ENCODE data around the gene CYP26B1. TPM values are rescaled to one million over a fixed set of nuclear protein-coding genes. Genes with fewer than 3 reads are reported as not detected.
A peak's percentile ranks its signal among the peaks of the same experiment; 100 is the strongest.

Gene CYP26B1
- total RNA-seq, 1 experiment from 2014 or later = 1.3 TPM

DNA sequence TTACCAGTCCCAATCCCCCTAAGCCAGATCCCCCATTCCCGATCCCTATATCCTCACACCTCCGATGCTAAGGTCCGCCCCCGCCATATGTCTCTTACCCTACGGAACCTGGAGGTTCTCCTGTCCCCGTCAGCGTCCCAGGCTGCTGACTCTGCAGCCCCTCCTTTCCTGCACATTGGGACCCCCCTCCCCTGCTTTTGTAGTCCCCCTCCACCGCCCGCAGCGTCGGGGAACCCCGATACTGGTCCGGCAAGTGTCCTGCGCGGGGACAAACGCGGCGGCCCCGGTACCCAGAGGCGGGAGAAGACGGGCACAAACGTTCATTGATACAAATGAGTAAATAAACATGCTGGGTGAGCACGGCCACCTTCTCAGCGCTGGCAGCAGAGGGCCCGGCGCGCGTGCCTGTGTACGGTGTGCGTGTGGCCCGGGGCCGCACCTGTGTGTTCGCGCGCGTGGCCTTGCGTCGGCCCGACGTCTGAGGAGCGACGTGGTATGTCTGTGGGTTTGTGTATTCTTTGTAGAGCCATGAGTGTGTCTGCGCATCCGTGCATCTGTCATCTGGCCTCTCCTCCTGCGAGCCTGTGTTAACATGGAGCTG lies 2.0 kb upstream of the CYP26B1 start:
- POLR2A ChIA-PET (ENCODE audit: unreplicated experiment) = interaction anchor here (0.6 kb wide), 1 partner anchor 34 kb away, joined by 6 read pairs; no protein-coding TSS in a partner anchor
- no peaks in the 10 kb centered on the region for H3K79me2 ChIP-seq (ENCODE audit: low read depth)
- H3K9me3 ChIP-seq (ENCODE audit: insufficient read depth, low read depth) = no peaks in the 10 kb centered on the region
- BruUV-seq (replicated peaks) = no TSS peak
- no peaks in the 10 kb centered on the region for H3K36me3 ChIP-seq (ENCODE audit: low read depth)
- CTCF ChIA-PET = interaction anchor here (0.6 to 1.5 kb wide), 11 partner anchors 155 to 637 kb away, joined by 3 to 9 read pairs (median 4); no protein-coding TSS in a partner anchor
- H4K20me1 ChIP-seq (ENCODE audit: insufficient read depth) = no peaks in the 10 kb centered on the region
- peak in 1 of 2 experiments; percentile 20 for DNase-seq
- H3K27me3 ChIP-seq (ENCODE audit: insufficient read depth, low read depth) = peaks cover 11% of the 10 kb centered on the region; the same call in 1 of the 2 replicates
- no peaks in the 10 kb centered on the region for H3K9me2 ChIP-seq (ENCODE audit: insufficient read depth)
- peaks cover 30% of the 10 kb centered on the region for H3K4me1 ChIP-seq (replicated peaks; ENCODE audit: insufficient read depth)
- peak overlapping the region; percentile 92 for H3K4me2 ChIP-seq
- no peak overlapping the region for H3K27ac ChIP-seq
- intact Hi-C loops (cut with micrococcal nuclease; ENCODE audit: unreplicated experiment) = loop anchor here (1.0 to 5.0 kb wide), 10 partner anchors 155 to 713 kb away; no protein-coding TSS in a partner anchor
- TF ChIP-seq, protein P1, sequence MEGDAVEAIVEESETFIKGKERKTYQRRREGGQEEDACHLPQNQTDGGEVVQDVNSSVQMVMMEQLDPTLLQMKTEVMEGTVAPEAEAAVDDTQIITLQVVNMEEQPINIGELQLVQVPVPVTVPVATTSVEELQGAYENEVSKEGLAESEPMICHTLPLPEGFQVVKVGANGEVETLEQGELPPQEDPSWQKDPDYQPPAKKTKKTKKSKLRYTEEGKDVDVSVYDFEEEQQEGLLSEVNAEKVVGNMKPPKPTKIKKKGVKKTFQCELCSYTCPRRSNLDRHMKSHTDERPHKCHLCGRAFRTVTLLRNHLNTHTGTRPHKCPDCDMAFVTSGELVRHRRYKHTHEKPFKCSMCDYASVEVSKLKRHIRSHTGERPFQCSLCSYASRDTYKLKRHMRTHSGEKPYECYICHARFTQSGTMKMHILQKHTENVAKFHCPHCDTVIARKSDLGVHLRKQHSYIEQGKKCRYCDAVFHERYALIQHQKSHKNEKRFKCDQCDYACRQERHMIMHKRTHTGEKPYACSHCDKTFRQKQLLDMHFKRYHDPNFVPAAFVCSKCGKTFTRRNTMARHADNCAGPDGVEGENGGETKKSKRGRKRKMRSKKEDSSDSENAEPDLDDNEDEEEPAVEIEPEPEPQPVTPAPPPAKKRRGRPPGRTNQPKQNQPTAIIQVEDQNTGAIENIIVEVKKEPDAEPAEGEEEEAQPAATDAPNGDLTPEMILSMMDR (conservative IDR thresholded peaks at IDR 0.05) = no peak
- H2AFZ ChIP-seq = no peak overlapping the region; the same call in 1 of the 2 replicates
- 0 out of 2 replicates have a peak, but pooled peaks cover 4% of the 10 kb centered on the region for H3F3A ChIP-seq (ENCODE audit: insufficient read depth, low read depth)
- peak overlapping the region; percentile 62; the same call in 1 of the 2 replicates for H3K4me3 ChIP-seq

DNA sequence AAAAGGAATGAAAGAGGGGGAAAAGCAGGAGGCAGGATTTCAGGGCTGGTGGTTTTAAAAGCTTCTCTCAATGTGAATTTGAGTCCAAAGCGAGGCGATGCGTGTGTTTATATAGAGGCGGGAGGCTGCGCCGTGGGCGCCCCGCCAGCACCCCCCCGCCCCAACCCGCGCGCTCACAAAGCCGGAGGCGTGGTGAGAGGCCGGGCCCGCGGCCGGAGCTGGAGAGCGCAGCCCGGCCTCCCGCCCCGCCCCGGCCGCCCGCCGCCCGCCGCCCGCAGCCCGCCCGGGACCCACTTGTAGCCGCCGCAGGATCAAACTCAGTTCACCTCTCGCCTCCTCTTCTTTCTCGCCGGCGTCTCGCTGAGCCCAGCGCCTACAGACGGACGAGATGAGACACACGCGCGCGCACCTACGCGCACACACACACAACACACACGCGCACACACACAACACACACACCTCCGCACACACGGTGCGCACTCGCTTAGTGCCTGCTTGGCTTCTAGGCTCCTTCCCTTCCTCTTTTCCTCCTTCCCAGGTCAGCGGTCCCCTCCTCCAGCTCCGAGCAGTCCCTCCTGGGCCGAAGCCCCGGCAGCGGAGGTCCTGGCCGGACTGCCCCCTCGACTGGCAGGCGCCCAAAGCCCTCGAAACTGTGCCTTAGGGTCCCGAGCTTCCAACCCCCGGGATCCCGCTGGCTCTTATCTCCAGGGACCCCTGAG lies 1.3 kb upstream of the CYP26B1 start:
- no peaks in the 10 kb centered on the region for H3K36me3 ChIP-seq (ENCODE audit: low read depth)
- TF ChIP-seq EZH2 (IDR thresholded peaks at IDR 0.05; ENCODE audit: low read depth) = no peak
- TF ChIP-seq, protein P1 (conservative IDR thresholded peaks at IDR 0.05) = no peak
- POLR2A ChIA-PET (ENCODE audit: unreplicated experiment) = no interaction called here
- H3K4me1 ChIP-seq (replicated peaks; ENCODE audit: insufficient read depth) = peaks cover 30% of the 10 kb centered on the region
- intact Hi-C loops (cut with micrococcal nuclease; ENCODE audit: unreplicated experiment) = loop anchor here (5.0 kb wide), 1 partner anchor 402 kb away; no protein-coding TSS in a partner anchor
- DNase-seq = peak in 1 of 2 experiments; percentile 25
- H3F3A ChIP-seq (ENCODE audit: insufficient read depth, low read depth) = 0 out of 2 replicates have a peak, but pooled peaks cover 4% of the 10 kb centered on the region
- H3K9me2 ChIP-seq (ENCODE audit: insufficient read depth) = no peaks in the 10 kb centered on the region
- H3K27me3 ChIP-seq (ENCODE audit: insufficient read depth, low read depth) = peaks cover 11% of the 10 kb centered on the region; the same call in 1 of the 2 replicates
- H3K4me2 ChIP-seq = peak overlapping the region; percentile 92
- H3K27ac ChIP-seq = no peak overlapping the region
- CTCF ChIA-PET = interaction anchor here (0.6 to 1.5 kb wide), 7 partner anchors 25 to 1028 kb away, joined by 3 to 13 read pairs (median 6); no protein-coding TSS in a partner anchor
- H3K9me3 ChIP-seq (ENCODE audit: insufficient read depth, low read depth) = no peaks in the 10 kb centered on the region
- H4K20me1 ChIP-seq (ENCODE audit: insufficient read depth) = no peaks in the 10 kb centered on the region
- peak overlapping the region; percentile 82 for H2AFZ ChIP-seq
- H3K79me2 ChIP-seq (ENCODE audit: low read depth) = no peaks in the 10 kb centered on the region
- no TSS peak for BruUV-seq (replicated peaks)
- H3K4me3 ChIP-seq = peak overlapping the region; percentile 62

DNA sequence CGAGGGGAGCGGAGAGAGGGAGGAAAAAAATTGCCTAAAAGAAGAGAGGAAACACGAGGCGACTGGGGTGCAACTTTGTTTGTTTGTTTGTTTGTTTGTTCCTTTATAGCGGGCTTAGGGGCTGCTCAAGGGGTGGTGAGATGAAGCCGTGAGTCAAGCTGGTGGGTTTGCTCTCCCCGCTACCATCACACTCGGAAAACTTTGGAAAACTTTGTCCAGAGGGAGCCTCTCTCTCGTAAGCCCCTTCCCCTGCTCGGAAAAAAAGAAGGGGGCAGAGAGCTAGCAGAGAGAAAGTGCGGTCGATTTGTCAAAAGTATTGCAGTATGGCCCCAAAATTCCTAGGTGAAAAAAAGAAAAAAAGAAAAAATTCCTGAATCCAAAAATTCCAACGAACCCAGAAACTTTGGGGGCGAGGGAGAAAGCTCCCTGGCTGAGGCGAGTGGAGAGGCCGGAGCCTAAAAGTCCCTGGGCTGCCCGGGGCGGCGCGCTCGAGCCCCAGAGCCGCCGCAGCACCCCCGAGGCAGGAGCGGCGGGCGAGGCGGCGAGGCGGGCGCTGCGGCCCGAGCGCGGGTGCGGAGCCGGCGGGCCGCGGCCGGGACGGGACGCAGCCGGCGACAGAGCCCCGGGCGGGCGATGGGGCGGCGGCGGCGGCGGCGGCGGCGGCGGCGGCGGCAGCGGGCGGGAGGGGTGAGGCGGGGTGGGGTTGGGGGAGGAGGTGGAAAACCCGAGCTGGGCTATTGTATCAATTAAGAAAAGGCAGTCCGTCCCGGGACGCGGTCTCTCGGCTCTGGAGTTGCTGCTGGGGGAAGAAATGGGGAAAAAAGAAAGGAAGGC lies 558 bp upstream of the CYP26B1 start:
- Histone ChIP-seq H3K27ac (no peak overlapping the region), H3K36me3 (ENCODE audit: low read depth) (no peaks in the 10 kb centered on the region), H3K9me2 (ENCODE audit: insufficient read depth) (no peaks in the 10 kb centered on the region), H3K4me3 (peak overlapping the region; percentile 62), H3K27me3 (ENCODE audit: insufficient read depth, low read depth) (peaks cover 11% of the 10 kb centered on the region; the same call in 1 of the 2 replicates), H2AFZ (peak overlapping the region; percentile 78; the same call in 1 of the 2 replicates), H3F3A (ENCODE audit: insufficient read depth, low read depth) (0 out of 2 replicates have a peak, but pooled peaks cover 4% of the 10 kb centered on the region), H3K9me3 (ENCODE audit: insufficient read depth, low read depth) (no peaks in the 10 kb centered on the region), H4K20me1 (ENCODE audit: insufficient read depth) (no peaks in the 10 kb centered on the region), H3K4me1 (replicated peaks; ENCODE audit: insufficient read depth) (peaks cover 30% of the 10 kb centered on the region), H3K4me2 (peak overlapping the region; percentile 92), H3K79me2 (ENCODE audit: low read depth) (no peaks in the 10 kb centered on the region)
- no peak for DNase-seq
- TF ChIP-seq EZH2 (IDR thresholded peaks at IDR 0.05; ENCODE audit: low read depth) = peak; percentile 69; the same call in 1 of the 2 replicates
- TF ChIP-seq, protein P1 (conservative IDR thresholded peaks at IDR 0.05) = no peak
- intact Hi-C loops (cut with micrococcal nuclease; ENCODE audit: unreplicated experiment) = loop anchor here (5.0 kb wide), 1 partner anchor 401 kb away; no protein-coding TSS in a partner anchor
- POLR2A ChIA-PET (ENCODE audit: unreplicated experiment) = no interaction called here
- CTCF ChIA-PET = no interaction called here
- no TSS peak for BruUV-seq (replicated peaks)
